ENCODE data around the gene PAIP1. TPM values are rescaled to one million over a fixed set of nuclear protein-coding genes. Genes with fewer than 3 reads are reported as not detected.
"Not testable (repeated sequence)": the region's sequence is repeated elsewhere in the genome, so short reads cannot be mapped to it uniquely, and the experiment has no call there.

The PAIP1 gene
- total RNA-seq, 6 experiments from 2014 or later: 58.2 to 70.8 (median 67.1) TPM

DNA sequence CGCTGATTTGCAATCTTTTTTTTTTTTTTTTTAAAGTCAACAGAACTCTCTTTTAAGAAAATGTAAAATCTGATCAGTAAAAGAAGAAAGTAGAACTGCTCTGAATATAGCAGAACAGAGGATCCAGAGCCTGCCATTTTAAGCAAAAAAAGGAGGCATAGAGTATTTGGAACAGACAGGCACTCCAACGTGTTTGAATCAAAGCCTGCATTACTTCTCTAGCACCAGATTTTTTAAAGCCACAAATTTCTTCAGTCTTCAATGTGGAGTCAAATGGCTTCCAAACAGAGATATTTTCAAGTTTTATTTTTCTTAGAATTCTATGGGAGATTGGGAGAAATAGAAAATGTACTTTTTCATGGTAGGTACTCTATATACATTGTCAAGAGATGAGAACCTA lies 5.1 kb downstream of the PAIP1 start:
- Mint-ChIP-seq H3K4me3 (no peak overlapping the region), H3K36me3 (ENCODE audit: low read depth) (peaks cover 11% of the 10 kb centered on the region), H3K27ac (no peak overlapping the region), H3K9me3 (no peaks in the 10 kb centered on the region), H3K4me1 (ENCODE audit: low read depth) (no peaks in the 10 kb centered on the region), H3K27me3 (ENCODE audit: insufficient read depth) (peaks cover 4% of the 10 kb centered on the region)
- no peak for DNase-seq
- TF ChIP-seq, protein P1, sequence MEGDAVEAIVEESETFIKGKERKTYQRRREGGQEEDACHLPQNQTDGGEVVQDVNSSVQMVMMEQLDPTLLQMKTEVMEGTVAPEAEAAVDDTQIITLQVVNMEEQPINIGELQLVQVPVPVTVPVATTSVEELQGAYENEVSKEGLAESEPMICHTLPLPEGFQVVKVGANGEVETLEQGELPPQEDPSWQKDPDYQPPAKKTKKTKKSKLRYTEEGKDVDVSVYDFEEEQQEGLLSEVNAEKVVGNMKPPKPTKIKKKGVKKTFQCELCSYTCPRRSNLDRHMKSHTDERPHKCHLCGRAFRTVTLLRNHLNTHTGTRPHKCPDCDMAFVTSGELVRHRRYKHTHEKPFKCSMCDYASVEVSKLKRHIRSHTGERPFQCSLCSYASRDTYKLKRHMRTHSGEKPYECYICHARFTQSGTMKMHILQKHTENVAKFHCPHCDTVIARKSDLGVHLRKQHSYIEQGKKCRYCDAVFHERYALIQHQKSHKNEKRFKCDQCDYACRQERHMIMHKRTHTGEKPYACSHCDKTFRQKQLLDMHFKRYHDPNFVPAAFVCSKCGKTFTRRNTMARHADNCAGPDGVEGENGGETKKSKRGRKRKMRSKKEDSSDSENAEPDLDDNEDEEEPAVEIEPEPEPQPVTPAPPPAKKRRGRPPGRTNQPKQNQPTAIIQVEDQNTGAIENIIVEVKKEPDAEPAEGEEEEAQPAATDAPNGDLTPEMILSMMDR (IDR thresholded peaks at IDR 0.05): no peak

DNA sequence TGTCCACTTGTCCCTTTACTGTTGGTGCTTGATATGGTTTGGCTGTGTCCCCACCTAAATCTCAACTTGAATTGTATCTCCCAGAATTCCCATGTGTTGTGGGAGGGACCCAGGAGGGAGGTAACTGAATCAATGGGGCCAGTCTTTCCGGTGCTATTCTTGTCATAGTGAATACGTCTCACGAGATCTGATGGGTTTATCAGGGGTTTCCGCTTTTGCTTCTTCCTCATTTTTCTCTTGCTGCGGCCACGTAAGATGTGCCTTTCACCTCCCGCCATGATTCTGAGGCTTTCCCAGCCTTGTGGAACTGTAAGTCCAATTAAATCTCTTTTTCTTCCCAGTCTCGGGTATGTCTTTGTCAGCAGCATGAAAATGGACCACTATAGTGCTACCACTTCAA lies 7.6 kb downstream of the PAIP1 start:
- H3K36me3 Mint-ChIP-seq (ENCODE audit: low read depth): peaks cover 26% of the 10 kb centered on the region
- not testable (repeated sequence) for H3K9me3 Mint-ChIP-seq; H3K27me3 Mint-ChIP-seq (ENCODE audit: insufficient read depth); H3K4me1 Mint-ChIP-seq (ENCODE audit: low read depth); H3K27ac Mint-ChIP-seq; DNase-seq; H3K4me3 Mint-ChIP-seq

GRCh38 chr5:43548358-43548757 lies 8.5 kb downstream of the PAIP1 start:
- Mint-ChIP-seq H3K9me3 (no peaks in the 10 kb centered on the region), H3K27me3 (ENCODE audit: insufficient read depth) (peaks cover 4% of the 10 kb centered on the region), H3K27ac (no peak overlapping the region), H3K4me1 (ENCODE audit: low read depth) (no peaks in the 10 kb centered on the region), H3K36me3 (ENCODE audit: low read depth) (peaks cover 28% of the 10 kb centered on the region), H3K4me3 (no peak overlapping the region)
- no peak for DNase-seq
- TF ChIP-seq, protein P1 (IDR thresholded peaks at IDR 0.05): no peak

GRCh38 chr5:43547532-43547931 lies 9.3 kb downstream of the PAIP1 start:
- H3K36me3 Mint-ChIP-seq (ENCODE audit: low read depth): peaks cover 28% of the 10 kb centered on the region
- H3K4me1 Mint-ChIP-seq (ENCODE audit: low read depth): no peaks in the 10 kb centered on the region

DNA sequence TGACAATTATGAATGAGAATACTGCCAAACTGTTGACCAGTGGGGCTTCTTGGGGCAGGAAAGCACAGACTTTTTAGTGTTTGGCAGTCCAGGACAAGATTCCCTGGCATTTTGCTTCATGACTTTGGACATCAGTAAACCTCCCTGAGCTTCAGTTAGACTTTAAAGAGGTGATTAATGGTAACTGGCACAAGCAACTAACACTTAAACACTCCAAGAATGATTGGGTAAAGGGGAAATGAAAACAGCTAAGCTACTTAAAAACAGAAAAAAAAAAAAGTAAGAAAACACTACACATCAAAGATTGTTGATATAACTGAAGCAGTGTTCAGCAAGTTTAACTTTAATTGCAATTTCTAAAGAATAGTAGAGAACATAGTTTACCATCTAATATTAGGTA lies 13.4 kb downstream of the PAIP1 start:
- H3K4me3 Mint-ChIP-seq: no peak overlapping the region
- TF ChIP-seq, protein P1 (IDR thresholded peaks at IDR 0.05): no peak
- no peaks in the 10 kb centered on the region for H3K4me1 Mint-ChIP-seq (ENCODE audit: low read depth)
- H3K27me3 Mint-ChIP-seq (ENCODE audit: insufficient read depth): no peaks in the 10 kb centered on the region
- DNase-seq: no peak
- no peaks in the 10 kb centered on the region for H3K9me3 Mint-ChIP-seq
- no peak overlapping the region for H3K27ac Mint-ChIP-seq
- H3K36me3 Mint-ChIP-seq (ENCODE audit: low read depth): peaks cover 28% of the 10 kb centered on the region

More at GRCh38 chr5:43547532-43547931, 9.3 kb downstream of the PAIP1 start:
- no peak for DNase-seq
- no peaks in the 10 kb centered on the region for H3K9me3 Mint-ChIP-seq
- H3K27ac Mint-ChIP-seq: no peak overlapping the region
- peaks cover 4% of the 10 kb centered on the region for H3K27me3 Mint-ChIP-seq (ENCODE audit: insufficient read depth)
- no peak overlapping the region for H3K4me3 Mint-ChIP-seq
- TF ChIP-seq, protein P1 (IDR thresholded peaks at IDR 0.05): no peak

GRCh38 chr5:43540746-43541145 lies 16.1 kb downstream of the PAIP1 start:
- no peak overlapping the region for H3K27ac Mint-ChIP-seq
- TF ChIP-seq, protein P1 (IDR thresholded peaks at IDR 0.05): no peak
- no peak overlapping the region for H3K4me3 Mint-ChIP-seq
- no peaks in the 10 kb centered on the region for H3K9me3 Mint-ChIP-seq
- no peaks in the 10 kb centered on the region for H3K27me3 Mint-ChIP-seq (ENCODE audit: insufficient read depth)
- H3K36me3 Mint-ChIP-seq (ENCODE audit: low read depth): peaks cover 28% of the 10 kb centered on the region
- H3K4me1 Mint-ChIP-seq (ENCODE audit: low read depth): no peaks in the 10 kb centered on the region
- no peak for DNase-seq
